GM18858 (cell line): Measurements from ENCODE around the gene ASIC2.

Experiments
- ATAC-seq: cut with Tn5 transposase; IDR thresholded peaks from one replicate; pipeline ENCODE4 v1.9.1; 2021; ENCODE audit not compliant: unreplicated experiment

Gene ASIC2

DNA sequence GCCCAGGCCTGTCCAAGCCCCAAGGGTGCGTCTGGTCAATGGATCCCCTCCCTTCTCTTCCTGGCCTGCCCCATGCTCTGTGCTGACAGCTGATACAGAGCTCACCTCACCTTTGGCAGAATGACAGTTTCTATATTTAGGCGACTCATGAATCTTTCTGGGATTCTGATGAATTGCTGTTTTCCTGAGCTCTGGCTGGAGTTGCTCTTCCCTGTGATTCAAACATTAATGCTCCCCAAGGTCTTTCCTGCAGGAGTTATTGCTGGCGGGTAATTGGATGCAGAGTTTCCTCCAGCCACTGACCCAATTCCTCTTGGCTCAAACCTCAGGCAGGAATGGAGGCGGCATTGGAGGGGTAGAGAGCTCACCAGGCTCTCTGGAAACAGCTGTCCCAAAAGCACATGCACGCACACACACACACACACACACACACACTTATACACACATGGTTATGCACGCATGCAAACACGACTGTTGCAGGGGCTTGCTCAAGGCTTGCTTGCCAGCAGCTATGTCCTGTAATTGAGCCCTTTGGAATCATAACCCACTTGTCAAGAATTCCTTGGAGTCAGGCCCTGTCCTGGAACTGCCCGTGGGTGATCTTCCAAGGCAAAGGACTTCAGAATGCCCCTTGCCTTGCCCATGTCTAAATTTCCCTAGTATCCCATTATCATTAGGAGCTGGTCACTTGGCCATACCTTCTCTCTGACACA lies 128.8 kb downstream of the ASIC2 start:
- no peak for ATAC-seq

DNA sequence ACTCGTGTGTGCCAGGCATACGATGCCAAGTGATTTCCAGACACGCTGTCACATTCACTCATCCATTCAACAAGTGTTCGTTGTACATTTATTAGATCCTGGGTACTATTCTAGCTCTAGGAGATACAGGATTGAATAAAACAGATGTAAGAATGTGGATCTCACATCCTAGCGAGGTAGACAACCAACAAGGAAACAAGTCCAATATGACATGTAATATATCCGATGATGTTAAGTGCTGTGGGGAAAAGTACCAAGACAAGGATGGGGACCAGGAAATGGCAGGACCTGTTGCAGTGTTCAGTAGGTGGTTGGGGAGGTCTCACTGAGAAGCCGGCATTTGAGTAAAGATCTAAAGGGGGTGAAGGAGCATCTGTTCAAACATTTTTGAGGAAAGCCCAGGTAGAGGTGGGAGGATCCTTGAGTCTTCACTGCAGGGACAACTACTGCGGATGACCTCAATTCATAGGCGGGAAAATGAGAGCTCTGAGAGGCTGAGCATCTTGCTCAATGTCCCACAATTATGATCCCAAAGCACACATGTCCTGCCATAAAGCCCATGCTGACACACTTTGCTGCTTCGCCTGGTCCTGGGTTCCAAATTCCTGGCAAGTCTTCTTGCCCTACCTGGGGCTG lies 129.4 kb downstream of the ASIC2 start:
- ATAC-seq, result no peak

DNA sequence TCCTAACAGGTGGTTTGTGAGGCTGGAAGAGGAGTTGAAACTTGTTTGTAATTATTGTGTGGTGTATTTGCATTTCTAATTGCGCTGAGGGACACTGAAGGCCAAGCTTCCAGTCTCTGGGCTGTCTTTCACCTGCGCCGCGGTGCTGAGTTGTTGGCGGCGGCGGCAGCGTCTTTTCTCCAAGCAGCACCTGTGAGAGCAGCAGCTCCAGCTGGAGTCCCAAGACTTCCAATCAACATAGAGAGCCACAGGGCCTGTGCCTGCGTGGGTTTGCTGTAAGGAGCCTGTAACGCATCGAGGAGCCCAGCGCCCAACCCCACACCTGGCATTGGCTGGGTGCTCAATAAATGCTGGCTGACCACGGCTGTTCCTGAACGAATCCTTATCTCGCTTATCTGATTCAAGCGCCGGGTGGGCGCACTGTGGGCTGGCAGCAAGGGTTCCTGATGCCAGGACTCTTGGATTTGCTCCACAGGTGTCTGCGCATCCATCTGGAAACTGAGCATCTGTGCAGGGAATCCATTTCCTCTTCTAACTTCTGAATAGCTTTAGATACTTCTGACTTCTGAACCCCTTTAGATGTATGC lies 138.1 kb downstream of the ASIC2 start:
- ATAC-seq, result no peak

DNA sequence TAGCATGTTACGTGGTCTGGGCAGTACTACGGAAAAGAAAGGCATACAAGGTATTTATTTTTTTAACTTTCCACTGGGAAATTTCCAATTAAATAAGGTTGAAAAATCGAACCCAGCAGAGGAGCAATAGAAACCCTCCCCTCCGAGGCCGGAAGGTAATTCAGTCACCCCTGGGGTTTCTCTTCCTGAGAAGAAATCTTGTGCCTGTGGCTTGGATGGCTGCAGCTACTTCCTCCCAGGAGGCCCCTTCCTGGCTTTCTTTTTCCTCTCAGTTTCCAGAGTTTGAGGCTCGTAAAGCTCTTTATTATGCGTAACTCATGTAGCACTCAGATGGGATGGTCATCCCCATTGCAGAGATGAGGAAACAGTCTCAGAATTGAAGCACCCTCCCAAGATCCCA lies 140.3 kb downstream of the ASIC2 start:
- ATAC-seq, result no peak

DNA sequence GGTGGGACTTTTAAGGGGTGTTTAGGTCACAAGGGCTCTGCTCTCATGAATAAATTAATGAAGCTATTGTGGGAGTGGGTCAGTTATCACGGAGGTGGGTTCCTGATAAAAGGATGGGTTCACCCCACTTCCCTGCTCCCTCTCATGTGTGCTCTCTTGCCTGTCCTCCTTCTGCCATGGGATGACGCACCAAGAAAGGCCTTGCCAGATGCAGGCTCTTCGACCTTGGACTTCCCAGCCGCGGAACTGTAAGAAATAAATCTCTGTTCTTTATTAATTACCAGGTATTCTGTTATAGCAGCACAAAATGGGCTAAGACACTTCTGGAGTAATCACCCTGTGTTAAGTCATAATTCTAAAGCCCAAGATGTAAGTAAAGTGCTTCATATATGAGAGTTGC lies 141.5 kb downstream of the ASIC2 start:
- ATAC-seq, result no peak

DNA sequence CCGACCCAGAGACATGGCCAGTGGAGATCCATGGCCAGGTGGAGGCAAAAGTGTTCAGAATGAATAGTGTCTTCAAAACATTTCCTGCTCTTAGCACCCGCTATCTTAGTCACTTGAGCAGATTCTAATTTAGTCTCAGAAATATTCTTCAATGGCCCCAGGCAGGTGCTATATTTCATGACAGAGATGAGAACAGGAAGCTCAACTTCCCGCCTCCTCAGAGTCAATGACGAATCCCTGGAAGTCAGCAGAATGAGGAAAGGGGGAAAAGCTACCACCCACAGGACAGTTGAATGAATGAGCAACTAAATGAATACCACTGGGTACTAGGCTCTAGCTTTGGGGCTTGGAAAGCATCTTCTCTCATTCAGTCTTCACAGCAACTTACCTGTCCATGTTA lies 147.2 kb downstream of the ASIC2 start:
- no peak for ATAC-seq

DNA sequence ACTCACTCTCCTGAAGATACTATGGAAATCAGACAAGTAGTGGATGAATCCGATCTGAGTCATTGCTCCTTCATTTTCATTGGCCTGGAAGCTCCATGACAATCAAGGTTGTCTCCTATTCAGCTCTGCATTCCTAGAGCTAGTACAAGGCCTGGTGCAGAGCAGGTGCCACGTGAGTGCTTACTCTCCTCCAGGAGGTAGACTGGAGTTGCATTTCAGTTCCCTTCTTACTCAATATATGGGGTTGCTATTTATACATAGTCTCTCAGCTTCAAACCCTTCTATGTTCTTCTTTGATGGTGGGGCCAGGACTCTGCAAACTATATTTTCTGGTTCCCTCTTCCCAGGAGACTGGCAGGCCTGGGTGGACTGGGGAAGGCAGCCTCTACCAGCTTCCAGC lies 148.3 kb downstream of the ASIC2 start:
- no peak for ATAC-seq

DNA sequence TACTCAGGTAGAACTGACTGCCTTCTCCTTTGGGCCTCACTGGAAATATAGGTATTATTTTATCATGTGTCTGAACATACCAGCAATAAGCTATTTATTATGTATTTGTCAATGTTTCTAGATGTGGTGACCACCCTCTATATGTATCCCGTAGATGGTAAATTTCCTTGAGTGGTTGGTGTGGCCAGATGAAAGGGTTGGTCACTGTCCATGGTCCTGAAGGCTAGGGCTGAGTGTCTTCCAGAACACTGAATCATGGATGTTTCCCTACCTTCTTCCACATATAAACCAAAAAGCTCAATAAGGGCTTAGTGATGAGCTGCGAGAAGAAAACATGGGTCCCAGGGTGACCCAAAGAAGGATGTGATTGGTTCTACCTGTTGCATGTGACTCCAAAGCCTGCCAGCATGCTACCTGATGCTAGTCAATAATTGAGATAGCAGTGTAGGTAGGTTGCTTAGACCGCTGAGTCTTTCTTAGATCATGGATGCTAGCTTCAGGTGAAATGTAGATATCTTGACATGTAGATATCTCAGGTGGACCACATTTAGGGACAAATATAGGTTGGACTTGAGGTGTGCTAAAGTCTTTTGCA lies 150.3 kb downstream of the ASIC2 start:
- ATAC-seq, result no peak

DNA sequence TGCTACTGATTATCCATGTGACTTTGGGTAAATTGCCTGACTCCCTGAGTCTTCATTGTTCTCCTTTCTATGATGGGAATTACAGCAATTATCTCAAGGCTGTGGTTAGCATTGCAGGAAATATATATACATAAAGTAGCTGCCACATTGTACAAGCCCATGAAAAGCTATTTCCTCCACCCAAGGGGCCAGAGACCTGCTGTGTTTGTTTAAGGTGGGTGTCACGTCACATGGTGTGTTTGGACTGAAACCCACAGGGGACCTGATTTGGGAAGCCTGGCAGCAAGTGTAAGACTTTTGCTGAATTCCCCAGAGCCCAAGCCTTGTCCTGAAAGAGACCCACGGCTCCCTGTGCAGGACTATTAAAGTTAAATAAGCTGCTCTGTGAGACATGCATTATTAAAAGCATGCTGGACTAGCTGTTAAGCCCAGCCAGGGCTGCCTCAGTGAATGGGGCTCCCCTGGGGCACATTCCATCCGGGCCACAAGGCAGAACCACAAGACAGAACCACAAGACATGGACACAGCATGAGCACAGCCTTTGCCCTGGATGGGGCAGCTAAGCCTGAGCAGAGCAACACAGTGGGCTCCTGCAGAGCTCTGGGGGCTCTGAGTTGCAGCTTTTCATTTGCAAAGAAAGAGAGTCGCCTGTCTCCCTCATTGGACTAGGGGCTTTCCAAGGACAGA lies 152.5 kb downstream of the ASIC2 start:
- ATAC-seq, result no peak

DNA sequence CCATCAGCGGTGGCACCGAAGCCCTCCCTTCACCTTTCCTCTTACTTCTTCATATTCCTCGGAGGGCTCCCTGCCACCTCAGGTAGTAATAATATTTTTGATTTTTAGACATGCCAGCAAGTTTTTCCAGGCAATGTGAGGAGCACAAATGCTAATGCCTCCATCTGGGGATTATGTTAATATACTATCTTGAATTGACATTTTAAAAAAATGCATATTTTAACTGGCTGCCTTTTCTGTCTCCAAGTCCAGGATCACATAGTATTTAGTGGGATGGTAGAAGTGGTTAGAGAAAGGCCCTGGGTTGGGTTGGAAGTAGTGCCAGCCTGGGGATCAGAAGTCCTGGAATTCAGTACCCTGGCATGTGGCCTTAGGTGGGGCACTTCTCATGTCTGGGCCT lies 154.5 kb downstream of the ASIC2 start:
- ATAC-seq, result no peak

DNA sequence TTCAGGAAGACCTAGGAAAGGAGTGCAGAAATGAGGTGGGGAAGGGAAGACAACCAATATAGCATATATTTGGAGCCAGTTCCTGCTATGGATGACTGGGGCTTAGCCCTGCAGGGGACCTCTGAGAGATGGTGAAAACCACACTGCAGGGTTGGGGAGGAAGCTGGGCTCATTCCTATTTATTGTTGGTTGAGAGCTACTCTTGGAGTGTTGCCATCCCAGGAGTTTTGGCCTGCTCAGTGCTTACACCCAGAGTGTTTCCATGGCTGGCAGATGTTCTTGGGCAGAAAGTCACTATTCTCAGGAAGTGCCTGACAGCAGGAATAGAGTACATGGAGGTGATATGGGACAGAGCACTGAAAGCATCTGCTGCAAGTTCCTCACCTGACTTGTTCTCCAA lies 155.7 kb downstream of the ASIC2 start:
- no peak for ATAC-seq

DNA sequence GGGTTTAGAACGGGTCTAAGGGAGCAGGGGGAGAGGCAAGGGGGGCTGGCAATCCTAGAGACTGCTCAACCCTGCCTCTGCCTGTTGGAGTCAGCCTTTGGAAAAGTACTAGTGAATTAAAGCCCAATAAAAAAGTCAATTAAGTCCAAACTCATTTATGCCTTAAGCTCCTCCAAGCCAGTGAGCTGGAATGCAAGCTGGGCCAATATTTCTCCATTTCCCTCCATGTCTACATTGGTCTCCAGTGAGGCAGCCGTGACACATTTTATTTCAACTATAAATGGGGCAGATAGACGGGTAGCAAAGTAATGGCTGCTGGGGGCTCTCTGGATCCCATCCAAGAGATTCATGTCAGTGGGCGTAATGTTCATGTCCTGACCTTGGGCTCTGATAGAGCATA lies 157.4 kb downstream of the ASIC2 start:
- ATAC-seq, result no peak

DNA sequence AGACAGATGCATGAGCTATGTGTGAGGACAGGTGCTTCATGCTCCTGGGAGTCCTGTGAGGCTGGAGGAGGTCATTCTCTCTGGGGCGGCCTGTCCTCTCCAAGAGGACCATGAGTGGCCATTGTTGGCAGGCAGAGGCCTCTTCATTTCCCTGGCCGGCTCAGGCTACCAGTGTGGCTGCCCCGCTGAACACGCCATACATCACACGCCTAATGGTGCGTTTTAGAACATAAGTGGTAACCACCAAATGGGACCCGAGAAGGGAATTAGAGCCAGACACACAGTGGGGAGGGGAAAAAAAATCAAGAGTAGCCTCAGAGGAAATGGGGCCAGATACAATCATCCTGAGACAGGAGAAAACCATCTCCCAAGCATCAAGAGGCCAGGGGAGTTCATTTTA lies 161.5 kb downstream of the ASIC2 start:
- ATAC-seq, result no peak

DNA sequence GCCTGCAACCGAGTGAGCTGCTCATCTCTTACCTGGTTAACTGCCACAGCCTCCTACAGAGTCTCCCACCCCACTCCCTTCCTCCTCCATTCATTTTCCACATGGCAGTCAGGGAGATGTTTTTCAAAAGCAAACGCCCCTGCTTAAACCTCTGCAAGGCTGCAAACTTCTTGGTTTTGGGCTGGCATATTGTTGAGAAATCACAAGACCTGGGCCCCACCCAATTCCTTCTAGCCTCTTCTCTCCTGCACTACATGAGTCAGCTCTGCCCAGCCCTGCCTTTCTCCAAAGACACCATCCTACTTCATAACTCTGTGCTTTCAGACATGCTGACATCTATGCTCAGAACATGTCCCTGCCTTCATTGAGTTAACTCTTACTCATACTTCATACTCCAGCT lies 165.4 kb downstream of the ASIC2 start:
- no peak for ATAC-seq

DNA sequence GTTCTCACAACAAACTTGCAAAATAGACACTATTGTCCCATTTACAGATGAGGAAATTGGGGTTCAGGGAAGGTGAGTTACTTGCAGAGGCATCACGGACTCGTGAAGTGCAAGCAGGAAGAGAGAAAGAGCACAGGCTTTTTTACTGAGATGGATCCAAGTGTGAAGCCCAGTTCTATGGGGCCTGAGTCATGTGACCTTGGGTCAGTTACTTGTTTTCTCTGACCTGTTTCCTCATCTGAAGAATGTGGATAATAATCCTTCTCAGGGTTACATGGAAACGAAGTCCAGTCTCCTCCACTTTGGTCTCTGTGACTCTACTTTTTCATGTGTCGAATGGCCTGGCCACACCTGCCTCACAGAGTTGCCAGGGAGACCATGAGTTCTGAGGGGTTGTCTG lies 167.0 kb downstream of the ASIC2 start:
- ATAC-seq, result no peak

DNA sequence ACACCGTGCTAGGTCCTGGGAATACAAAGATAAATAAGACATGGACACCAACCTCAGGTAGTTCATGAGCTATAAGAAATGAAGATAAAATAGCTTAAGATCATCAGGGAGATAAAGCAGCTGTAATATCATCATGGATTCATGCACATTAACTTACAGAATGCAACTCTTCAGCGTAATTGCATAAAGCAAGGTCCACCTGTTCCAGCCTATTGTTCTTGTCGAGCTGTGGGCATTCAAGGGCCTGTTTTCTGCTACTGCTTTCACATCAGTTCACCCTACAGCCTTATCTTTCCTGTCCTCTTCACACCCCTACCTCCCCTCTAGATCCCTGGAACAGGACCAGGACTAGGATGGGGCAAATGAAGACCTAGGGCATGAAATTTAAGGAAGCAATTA lies 167.5 kb downstream of the ASIC2 start:
- ATAC-seq, result no peak

DNA sequence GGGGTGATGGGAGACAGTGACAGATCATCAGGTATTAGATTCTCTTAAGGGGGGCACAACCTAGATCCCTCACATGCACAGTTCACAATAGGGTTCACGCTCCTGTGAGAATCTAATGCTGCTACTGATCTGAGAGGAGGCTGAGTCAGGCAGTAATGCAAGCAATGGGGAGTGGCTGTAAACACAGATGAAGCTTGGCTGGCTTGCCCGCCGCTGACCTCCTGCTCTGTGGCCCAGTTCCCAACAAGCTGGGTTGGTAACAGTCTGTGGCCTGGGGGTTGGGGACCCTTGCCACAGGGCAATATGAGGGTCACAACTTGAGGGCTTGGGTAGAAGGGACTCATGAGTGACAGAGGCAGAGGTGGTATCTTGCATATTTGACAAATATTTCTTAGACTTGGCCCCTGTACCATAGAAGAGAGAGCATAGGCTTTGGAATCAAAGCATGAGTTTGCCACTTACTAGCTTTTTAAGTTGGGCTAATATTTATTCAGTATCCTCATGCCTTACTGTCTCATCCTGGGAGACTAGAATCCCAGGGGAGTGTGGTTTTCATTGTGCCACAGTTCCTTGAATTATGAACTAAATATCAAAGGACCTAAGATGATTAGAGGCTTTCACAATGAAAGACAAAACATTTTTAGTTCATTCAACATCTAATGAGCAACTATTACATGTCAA lies 168.1 kb downstream of the ASIC2 start:
- ATAC-seq, result no peak

DNA sequence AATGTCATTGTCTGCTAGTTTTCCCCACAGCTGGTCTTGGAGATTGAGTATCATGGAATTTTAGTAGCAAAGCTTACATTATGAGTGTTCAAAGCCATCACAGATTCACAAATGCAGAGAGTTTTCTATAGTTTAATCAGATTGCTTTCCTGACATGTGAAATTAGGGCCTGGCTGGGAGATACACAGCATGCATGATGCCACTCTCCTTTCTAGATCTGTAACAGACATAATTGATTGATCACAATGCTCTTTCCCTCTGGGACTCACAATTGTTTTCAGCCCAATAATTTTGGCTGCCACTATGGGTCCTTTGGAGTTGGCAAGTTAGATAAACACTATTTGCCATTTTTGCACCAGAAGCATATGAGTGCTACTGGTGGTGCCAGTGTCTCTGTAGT lies 168.9 kb downstream of the ASIC2 start:
- ATAC-seq, result no peak

DNA sequence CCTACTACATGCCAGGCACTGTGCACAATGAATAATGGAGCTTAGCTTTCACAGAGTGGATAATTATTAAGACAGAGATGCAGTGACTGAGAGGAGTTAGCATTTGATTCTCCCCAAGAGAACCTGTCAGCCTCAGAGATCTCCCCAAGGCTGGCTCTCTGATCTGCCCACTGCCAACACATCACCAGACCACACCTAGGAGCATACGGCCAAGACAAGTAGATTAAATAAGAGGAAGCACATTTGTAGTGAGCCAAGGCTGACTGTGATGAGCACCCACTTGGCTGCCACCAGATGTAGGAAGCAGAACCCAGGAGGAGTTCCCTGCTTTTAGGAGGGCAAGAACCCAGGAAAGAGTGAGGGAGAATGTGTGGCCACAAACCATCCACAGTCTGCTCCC lies 171.3 kb downstream of the ASIC2 start:
- no peak for ATAC-seq

DNA sequence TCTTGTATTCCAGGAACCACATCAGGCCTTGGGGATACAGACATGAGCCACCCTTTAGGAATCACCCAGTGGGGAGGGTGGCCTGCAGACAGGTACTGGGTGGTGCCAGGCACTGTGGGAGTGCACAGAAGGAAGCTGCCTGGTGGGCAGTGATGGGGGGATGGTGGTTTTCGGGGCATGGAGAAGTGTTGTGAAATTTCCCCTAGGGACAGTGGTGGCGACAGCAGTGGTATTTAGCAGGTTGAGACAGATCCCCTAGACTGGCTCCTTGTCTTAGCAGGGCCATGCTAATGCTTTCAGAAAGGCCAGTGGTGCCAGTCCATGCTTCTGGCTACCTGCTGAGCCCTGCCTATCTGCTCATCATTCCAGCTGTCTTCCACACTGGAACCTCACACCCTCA lies 171.8 kb downstream of the ASIC2 start:
- ATAC-seq, result no peak

DNA sequence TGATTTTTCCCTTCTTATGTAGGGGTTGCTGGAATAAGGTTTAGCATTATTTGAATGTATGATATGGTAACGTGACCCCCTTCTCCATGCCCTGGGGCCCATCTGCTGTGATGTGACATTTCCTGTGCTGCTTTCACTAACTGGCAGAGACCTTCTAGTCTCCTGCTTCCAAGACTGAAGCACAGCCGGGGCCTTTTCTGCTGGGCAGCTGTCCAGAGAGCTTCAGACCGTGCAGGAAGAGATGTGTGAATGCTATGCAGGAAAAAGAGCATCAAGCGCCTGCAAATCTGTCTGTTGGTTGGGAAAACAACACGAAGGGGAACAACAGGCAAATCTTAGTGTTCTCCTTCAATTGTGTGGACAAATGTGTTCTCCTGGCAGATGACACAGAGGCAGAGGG lies 173.0 kb downstream of the ASIC2 start:
- ATAC-seq, result no peak
